KMS-11 (cell line): Measurements from ENCODE around the gene DNAJB9.
"Not testable (repeated sequence)": the region's sequence is repeated elsewhere in the genome, so short reads cannot be mapped to it uniquely, and the experiment has no call there.

Experiments
- H2AFZ ChIP-seq: fragments of 200-600 bp; sonication (generic); 2 replicates; pipeline ENCODE4 v1.6.1; 2016; ENCODE audit warnings: antibody characterized with exemption, mixed run types, low read depth
- H3K27ac ChIP-seq: fragments of 200-600 bp; sonication (generic); 2 replicates; pipeline ENCODE4 v1.6.1; 2016; ENCODE audit warnings: mild to moderate bottlenecking, mixed run types
- H3K27me3 ChIP-seq: fragments of 200-600 bp; sonication (generic); 2 replicates; pipeline ENCODE4 v1.6.1; 2017; ENCODE audit warnings: mild to moderate bottlenecking, low read depth, mixed run types, moderate library complexity; ENCODE audit not compliant: insufficient read depth
- H3K36me3 ChIP-seq: fragments of 200-600 bp; sonication (generic); 2 replicates; pipeline ENCODE4 v1.6.1; 2017; ENCODE audit warnings: mild to moderate bottlenecking, mixed run types; ENCODE audit not compliant: insufficient read depth
- H3K4me1 ChIP-seq: fragments of 200-600 bp; sonication (generic); 2 replicates; pipeline ENCODE4 v1.6.1; 2016; ENCODE audit warnings: mild to moderate bottlenecking, low read depth, mixed run types; ENCODE audit not compliant: poor library complexity, severe bottlenecking
- H3K4me2 ChIP-seq: fragments of 200-600 bp; sonication (generic); 2 replicates; pipeline ENCODE4 v1.7.0; 2016; ENCODE audit warnings: mild to moderate bottlenecking, mixed run types
- H3K4me3 ChIP-seq: fragments of 200-600 bp; sonication (generic); IDR thresholded peaks from 2 replicates; pipeline ENCODE4 v1.6.1; 2017; ENCODE audit warnings: low read depth, low read length, mixed read lengths; ENCODE audit not compliant: insufficient read depth
- H3K79me2 ChIP-seq: fragments of 200-600 bp; sonication (generic); 2 replicates; pipeline ENCODE4 v1.6.1; 2016; ENCODE audit warnings: low read depth, mixed run types; ENCODE audit not compliant: insufficient read depth
- H3K9ac ChIP-seq: fragments of 200-600 bp; sonication (generic); 2 replicates; pipeline ENCODE4 v1.6.1; 2016; ENCODE audit warnings: mild to moderate bottlenecking, mixed run types
- H4K20me1 ChIP-seq: fragments of 200-600 bp; sonication (generic); 2 replicates; pipeline ENCODE4 v1.6.1; 2016; ENCODE audit warnings: mild to moderate bottlenecking, mixed run types; ENCODE audit not compliant: insufficient read depth
- CTCF ChIP-seq: fragments of 200-600 bp; sonication (generic); conservative IDR thresholded peaks from 2 replicates; pipeline ENCODE4 v1.6.1; 2017; ENCODE audit warnings: low read depth, mild to moderate bottlenecking, antibody characterized with exemption, low read length, moderate library complexity, mixed read lengths

Gene DNAJB9

GRCh38 chr7:108556665-108557064 is 13.0 kb upstream of the DNAJB9 start:
- H2AFZ ChIP-seq, H3K9ac ChIP-seq, H3K36me3 ChIP-seq, H3K4me1 ChIP-seq, H3K27ac ChIP-seq, H4K20me1 ChIP-seq, H3K4me2 ChIP-seq, H3K79me2 ChIP-seq, H3K4me3 ChIP-seq, H3K27me3 ChIP-seq: not testable (repeated sequence)

- Histone ChIP-seq H2AFZ (no peak overlapping the region), H3K36me3 (no peaks in the 10 kb centered on the region), H3K9ac (no peak overlapping the region), H3K4me1 (peaks cover 15% of the 10 kb centered on the region), H3K79me2 (no peaks in the 10 kb centered on the region), H4K20me1 (no peaks in the 10 kb centered on the region), H3K4me3 (no peak overlapping the region), H3K4me2 (no peak overlapping the region), H3K27me3 (no peaks in the 10 kb centered on the region), H3K27ac (no peak overlapping the region)
- no peak for TF ChIP-seq CTCF
These were observed 12.5 kb upstream of the DNAJB9 start for GRCh38 chr7:108557191-108557590.

GRCh38 chr7:108557617-108558016 is 12.1 kb upstream of the DNAJB9 start:
- Histone ChIP-seq H3K4me1 (peaks cover 19% of the 10 kb centered on the region), H3K27me3 (no peaks in the 10 kb centered on the region), H2AFZ (no peak overlapping the region), H3K9ac (no peak overlapping the region), H4K20me1 (no peaks in the 10 kb centered on the region), H3K27ac (no peak overlapping the region), H3K79me2 (no peaks in the 10 kb centered on the region), H3K4me3 (no peak overlapping the region), H3K36me3 (no peaks in the 10 kb centered on the region), H3K4me2 (no peak overlapping the region)
- no peak for TF ChIP-seq CTCF

- no peak overlapping the region for H3K27ac ChIP-seq
- no peaks in the 10 kb centered on the region for H4K20me1 ChIP-seq
- no peaks in the 10 kb centered on the region for H3K36me3 ChIP-seq
- no peaks in the 10 kb centered on the region for H3K79me2 ChIP-seq
- no peaks in the 10 kb centered on the region for H3K27me3 ChIP-seq
- H3K9ac ChIP-seq: no peak overlapping the region
- H3K4me2 ChIP-seq: no peak overlapping the region
- no peak overlapping the region for H3K4me3 ChIP-seq
- H3K4me1 ChIP-seq: peaks cover 20% of the 10 kb centered on the region
- no peak for TF ChIP-seq CTCF
- no peak overlapping the region for H2AFZ ChIP-seq
These were observed 10.4 kb upstream of the DNAJB9 start for GRCh38 chr7:108559253-108559652.

GRCh38 chr7:108561047-108561619 is 8.5 kb upstream of the DNAJB9 start:
- Histone ChIP-seq H3K4me3 (no peak overlapping the region), H3K4me2 (no peak overlapping the region), H3K27ac (no peak overlapping the region), H3K79me2 (peaks cover 7% of the 10 kb centered on the region), H2AFZ (no peak overlapping the region), H3K36me3 (no peaks in the 10 kb centered on the region; the same call in 1 of the 2 replicates), H3K27me3 (no peaks in the 10 kb centered on the region), H4K20me1 (no peaks in the 10 kb centered on the region), H3K9ac (no peak overlapping the region), H3K4me1 (peaks cover 20% of the 10 kb centered on the region)
- no peak for TF ChIP-seq CTCF
